Mucosa of gallbladder (tissue), 1 donor: ENCODE results near the gene BTBD10. TPM values are rescaled to one million over a fixed set of nuclear protein-coding genes. Genes with fewer than 3 reads are reported as not detected.

Source experiments
- DNase-seq: peaks from one replicate; pipeline ENCODE4 v3.0.0-alpha.2; 2020; ENCODE audit warnings: low spot score
- total RNA-seq: library from RNA; stranded (reverse); gene quantifications from one replicate; pipeline ENCODE4 v1.2.1, GENCODE V29; 2021
- donor health status: DM: no; HTN: no; CAD: no.

Gene BTBD10
- 24.6 TPM for total RNA-seq

GRCh38 chr11:13462901-13463778 is at the start of gene BTBD10:
Gene BTBD10 (minus strand): TSS chr11:13463222. CDS start chr11:13445124, 18,098 bp downstream.
- peak; percentile 95 for DNase-seq

GRCh38 chr11:13503393-13503792 is 40.4 kb upstream of the BTBD10 start:
- no peak for DNase-seq

GRCh38 chr11:13502492-13502891 is 39.5 kb upstream of the BTBD10 start:
- no peak for DNase-seq

- no peak for DNase-seq
Observed at GRCh38 chr11:13495929-13496328, 32.9 kb upstream of the BTBD10 start, which contains the start of gene PTH. Gene PTH (minus strand): TSS chr11:13495997. CDS start chr11:13492855, 3,142 bp downstream.

- DNase-seq: no peak
Observed at GRCh38 chr11:13494051-13494450, 31.0 kb upstream of the BTBD10 start.

GRCh38 chr11:13487661-13488030 is 24.6 kb upstream of the BTBD10 start:
- DNase-seq: no peak

GRCh38 chr11:13486926-13487660 is 24.1 kb upstream of the BTBD10 start:
- peak; percentile 30 for DNase-seq

- no peak for DNase-seq
Observed at GRCh38 chr11:13480198-13480597, 17.2 kb upstream of the BTBD10 start.

- no peak for DNase-seq
Observed at GRCh38 chr11:13479688-13480087, 16.7 kb upstream of the BTBD10 start.

- DNase-seq: no peak
Observed at GRCh38 chr11:13475091-13475490, 12.1 kb upstream of the BTBD10 start.

GRCh38 chr11:13473013-13473722 is 10.1 kb upstream of the BTBD10 start:
- DNase-seq: no peak

- no peak for DNase-seq
Observed at GRCh38 chr11:13468750-13469149, 5.7 kb upstream of the BTBD10 start.

- no peak for DNase-seq
Observed at GRCh38 chr11:13465909-13466371, 2.9 kb upstream of the BTBD10 start.

GRCh38 chr11:13463779-13464290 is 813 bp upstream of the BTBD10 start:
- DNase-seq: no peak

GRCh38 chr11:13462311-13462900 is 616 bp downstream of the BTBD10 start:
- peak; percentile 35 for DNase-seq

- no peak for DNase-seq
Observed at GRCh38 chr11:13461291-13461690, 1.7 kb downstream of the BTBD10 start.

- DNase-seq: no peak
Observed at GRCh38 chr11:13450832-13451397, 12.1 kb downstream of the BTBD10 start.

GRCh38 chr11:13449522-13449921 is 13.5 kb downstream of the BTBD10 start:
- DNase-seq: no peak

GRCh38 chr11:13448876-13449275 is 14.1 kb downstream of the BTBD10 start:
- no peak for DNase-seq

- DNase-seq: no peak
Observed at GRCh38 chr11:13446444-13446843, 16.6 kb downstream of the BTBD10 start.

GRCh38 chr11:13445588-13445987 is 17.4 kb downstream of the BTBD10 start:
- DNase-seq: no peak
